Hematopoietic multipotent progenitor cell treated with erythropoietin and hydrocortisone succinate and interleukin-3 and kit ligand, for 4 days (in vitro differentiated cells): ENCODE data around the gene HIP1R.

Experiments
- DNase-seq: peaks from one replicate; pipeline ENCODE4 v3.0.0-alpha.2; 2015

HIP1R gene

GRCh38 chr12:122835750-122836026 lies 431 bp downstream of the HIP1R start:
- DNase-seq: no peak

- peak; percentile 80 for DNase-seq
Observed at GRCh38 chr12:122836027-122836921, 1.0 kb downstream of the HIP1R start.

GRCh38 chr12:122837306-122838265 lies 2.3 kb downstream of the HIP1R start:
- DNase-seq: peak; percentile 17

- DNase-seq: no peak
Observed at GRCh38 chr12:122838841-122839240, 3.6 kb downstream of the HIP1R start.

- DNase-seq: no peak
Observed at GRCh38 chr12:122839907-122840554, 4.8 kb downstream of the HIP1R start.

- no peak for DNase-seq
Observed at GRCh38 chr12:122840580-122841513, 5.6 kb downstream of the HIP1R start.

- DNase-seq: no peak
Observed at GRCh38 chr12:122841544-122842321, 6.5 kb downstream of the HIP1R start.

GRCh38 chr12:122842505-122843405 lies 7.5 kb downstream of the HIP1R start:
- DNase-seq: no peak

GRCh38 chr12:122843455-122843854 lies 8.2 kb downstream of the HIP1R start:
- DNase-seq: no peak

- DNase-seq: no peak
Observed at GRCh38 chr12:122844366-122844971, 9.2 kb downstream of the HIP1R start.

GRCh38 chr12:122845041-122845864 lies 10.0 kb downstream of the HIP1R start:
- no peak for DNase-seq

GRCh38 chr12:122845865-122846621 lies 10.8 kb downstream of the HIP1R start:
- DNase-seq: no peak

GRCh38 chr12:122846622-122847515 lies 11.6 kb downstream of the HIP1R start:
- no peak for DNase-seq

- no peak for DNase-seq
Observed at GRCh38 chr12:122847516-122847836, 12.2 kb downstream of the HIP1R start.

- no peak for DNase-seq
Observed at GRCh38 chr12:122847921-122848421, 12.7 kb downstream of the HIP1R start.

- DNase-seq: no peak
Observed at GRCh38 chr12:122848471-122849351, 13.5 kb downstream of the HIP1R start.
